ENCODE results near the gene GRIN2C.

GRIN2C gene

DNA sequence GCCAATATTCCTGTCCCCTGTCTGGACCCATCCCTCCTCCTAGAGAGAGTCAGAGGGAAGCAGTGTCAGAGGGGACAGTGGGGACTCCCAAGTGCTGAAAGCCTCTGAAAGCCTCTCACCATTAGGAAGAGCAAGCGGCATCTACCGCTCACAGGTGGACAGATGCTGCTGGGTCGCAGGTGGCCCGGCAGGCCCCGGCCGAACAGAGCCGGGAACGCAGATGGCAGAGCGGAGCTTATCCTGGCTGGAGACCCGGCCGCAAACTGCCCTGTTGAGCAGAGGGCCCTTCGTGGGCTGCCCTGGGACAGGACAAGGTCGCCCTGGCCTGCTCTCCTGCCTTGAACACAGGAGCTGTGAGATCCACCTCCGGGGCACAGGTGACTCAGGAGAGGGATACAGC, 60.6 kb downstream of the GRIN2C start:
- no peak for DNase-seq (ENCODE audit: low read depth)

DNA sequence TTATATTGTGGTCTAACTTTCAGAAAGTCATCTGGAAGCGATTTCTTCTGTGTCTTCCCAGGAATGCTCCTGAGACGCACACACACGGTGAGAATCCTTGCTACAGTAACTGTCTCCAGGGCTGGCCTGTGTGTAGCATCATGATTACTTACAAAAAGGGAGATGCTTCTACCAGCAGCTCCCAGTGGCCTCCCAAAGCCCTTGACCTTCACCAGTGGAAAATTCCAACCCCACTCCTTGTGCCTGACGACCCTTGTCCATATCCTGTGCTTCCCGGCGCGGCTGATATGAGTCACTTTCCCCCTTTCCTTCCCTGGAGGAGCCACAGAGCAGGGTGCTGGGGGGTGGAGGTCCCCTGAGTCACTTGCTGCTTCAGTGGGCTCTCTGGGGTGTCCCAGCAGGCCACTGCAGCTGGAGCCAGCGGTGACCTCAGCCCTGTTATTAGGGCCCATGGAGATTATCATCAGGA, 61.4 kb downstream of the GRIN2C start:
- DNase-seq (ENCODE audit: low read depth) = no peak

DNA sequence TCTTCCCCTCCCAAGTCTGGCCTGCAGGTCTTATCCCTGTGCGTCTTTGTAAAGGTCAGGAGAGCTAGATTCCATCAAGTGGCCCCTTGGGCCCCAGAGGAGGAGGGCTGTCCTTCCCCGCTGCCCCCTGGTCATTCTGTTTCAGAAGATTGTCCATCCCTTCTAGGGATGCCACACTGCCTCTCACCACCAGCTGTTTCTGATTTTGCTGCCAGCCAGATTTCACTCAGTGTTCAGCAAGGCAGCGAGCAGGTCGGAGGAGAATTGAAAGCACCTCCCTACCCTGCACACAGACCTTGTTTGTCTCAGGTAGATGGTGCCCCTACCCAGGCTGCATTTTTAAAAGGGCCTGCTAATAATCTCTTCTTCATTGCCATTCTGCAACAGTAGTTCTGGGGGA, 61.9 kb downstream of the GRIN2C start:
- no peak for DNase-seq (ENCODE audit: low read depth)

DNA sequence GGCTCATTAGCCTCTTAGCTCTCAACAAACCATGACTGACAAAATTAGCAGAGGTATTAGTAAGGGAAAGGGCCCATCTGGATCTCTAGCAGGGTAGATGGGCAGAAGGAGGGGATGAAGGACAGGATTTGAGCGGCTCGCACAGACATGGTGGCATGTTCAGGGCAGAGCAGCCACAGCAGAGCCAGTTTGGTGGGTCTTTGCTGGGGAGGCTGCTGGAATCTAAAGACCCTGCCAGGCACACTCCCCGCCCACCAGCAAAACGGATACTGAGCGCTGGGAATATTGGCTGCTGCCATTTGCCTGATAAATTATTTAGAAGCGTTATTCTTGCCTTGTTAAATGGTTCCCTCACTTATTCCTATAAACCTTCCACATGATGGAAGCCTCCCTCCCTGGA, 62.8 kb downstream of the GRIN2C start:
- DNase-seq (ENCODE audit: low read depth) = no peak

DNA sequence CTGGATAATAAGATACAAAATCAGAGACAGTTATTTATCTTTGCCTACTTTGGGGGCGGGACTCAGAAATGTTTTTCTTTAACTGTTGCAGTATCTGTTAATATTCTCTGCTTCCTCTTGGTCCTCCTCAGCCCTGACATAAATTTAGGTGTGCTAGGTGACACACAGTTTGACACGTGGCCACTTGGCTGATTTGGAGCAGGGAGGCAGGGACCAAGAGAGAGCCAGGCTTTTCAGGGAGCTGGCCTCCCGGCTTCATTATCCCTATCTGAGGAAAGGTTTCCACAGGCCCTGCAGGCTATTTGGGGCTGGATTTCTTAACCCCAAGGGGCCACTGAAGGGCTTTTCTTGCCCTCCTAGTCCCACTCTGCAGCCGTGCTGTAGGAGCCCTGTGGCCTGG, 63.5 kb downstream of the GRIN2C start:
- DNase-seq (ENCODE audit: low read depth) = no peak

DNA sequence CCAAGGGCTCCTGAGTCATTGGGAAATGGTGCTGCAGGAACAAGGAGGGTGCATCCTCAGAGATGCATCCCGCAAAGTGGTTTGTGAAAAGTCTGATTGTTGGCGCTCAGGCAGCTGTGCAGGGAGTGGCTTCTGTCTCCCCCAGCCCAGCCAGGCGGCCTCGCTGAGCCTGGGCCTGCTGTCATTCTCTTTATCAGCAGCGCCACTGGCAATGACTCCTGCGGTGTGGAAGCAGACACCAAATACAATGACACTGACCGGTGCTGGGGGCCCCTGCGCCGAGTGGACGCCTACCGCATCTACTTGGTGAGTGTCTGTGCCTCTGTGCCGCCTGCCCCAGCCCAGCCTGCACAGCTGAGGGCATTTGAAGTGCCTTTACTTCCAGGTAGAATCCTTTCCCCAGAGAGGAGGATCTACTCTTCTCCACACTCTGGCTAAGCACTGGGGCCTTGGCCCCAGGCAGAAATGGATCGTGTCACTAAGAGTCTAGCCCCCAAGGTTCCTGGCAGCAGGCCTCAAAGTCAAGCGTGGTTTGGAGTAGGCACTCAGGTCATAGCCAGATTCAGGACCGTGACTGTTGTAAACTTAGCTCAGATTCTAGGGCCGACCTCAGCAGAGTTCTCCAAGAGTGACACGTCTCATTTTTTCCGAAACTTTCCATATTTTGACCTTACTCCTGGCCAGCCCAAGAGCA, 64.2 kb downstream of the GRIN2C start:
- no peak for DNase-seq (ENCODE audit: low read depth)

DNA sequence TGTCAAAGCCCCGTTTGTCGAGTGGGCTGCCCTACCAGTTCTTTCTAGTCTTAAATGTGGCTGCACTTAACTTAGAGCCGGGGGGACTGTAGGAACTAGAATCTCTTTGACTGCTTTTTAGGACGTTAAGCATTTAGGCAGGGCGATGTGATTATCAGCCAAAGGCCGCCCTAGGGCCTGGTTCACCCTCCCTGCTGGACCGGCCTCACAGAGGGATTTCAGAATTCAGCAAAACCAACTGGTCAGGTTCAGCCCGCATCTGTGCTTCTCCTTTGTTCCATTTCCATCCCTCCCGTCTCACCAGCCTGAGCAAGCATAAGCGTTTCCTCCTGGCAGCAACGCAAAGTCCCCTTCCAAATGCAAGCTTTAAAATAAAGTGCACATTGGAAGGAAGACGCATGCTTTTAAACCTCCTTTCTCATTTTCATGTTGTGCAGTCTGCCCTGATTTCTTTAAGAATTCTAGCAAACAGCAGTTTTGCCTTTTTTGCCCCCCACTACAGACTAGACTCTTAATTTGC, 67.0 kb downstream of the GRIN2C start:
- DNase-seq (ENCODE audit: low read depth) = no peak

All from activated T-helper 1 cell treated with Interleukin-2 at 50 U/mL for 16 hours (primary cell).